Middle frontal gyrus (tissue), 1 donor: ENCODE results near the gene CCDC88C.

ENCODE experiments used
- DNase-seq: peaks from one replicate; pipeline ENCODE4 v3.0.0-alpha.2; 2015; ENCODE audit warnings: low spot score; ENCODE audit errors: extremely low spot score

CCDC88C gene

GRCh38 chr14:91397965-91398591 is 19.5 kb downstream of the CCDC88C start:
- no peak for DNase-seq

GRCh38 chr14:91396959-91397815 is 20.4 kb downstream of the CCDC88C start:
- DNase-seq, result no peak

- DNase-seq, result no peak
Measured at GRCh38 chr14:91396013-91396660, 21.5 kb downstream of the CCDC88C start.

- DNase-seq, result no peak
Measured at GRCh38 chr14:91395466-91395865, 22.2 kb downstream of the CCDC88C start.

GRCh38 chr14:91394105-91395081 is 23.2 kb downstream of the CCDC88C start:
- no peak for DNase-seq

GRCh38 chr14:91392623-91393303 is 24.9 kb downstream of the CCDC88C start:
- DNase-seq, result no peak

- DNase-seq, result no peak
Measured at GRCh38 chr14:91390165-91390778, 27.3 kb downstream of the CCDC88C start.

- DNase-seq, result no peak
Measured at GRCh38 chr14:91389150-91389549, 28.5 kb downstream of the CCDC88C start.

GRCh38 chr14:91388551-91388975 is 29.1 kb downstream of the CCDC88C start:
- DNase-seq, result no peak

- DNase-seq, result no peak
Measured at GRCh38 chr14:91387951-91388381, 29.7 kb downstream of the CCDC88C start.

- no peak for DNase-seq
Measured at GRCh38 chr14:91387169-91387835, 30.3 kb downstream of the CCDC88C start.

- no peak for DNase-seq
Measured at GRCh38 chr14:91385697-91386096, 31.9 kb downstream of the CCDC88C start.

GRCh38 chr14:91385224-91385623 is 32.4 kb downstream of the CCDC88C start:
- no peak for DNase-seq

- no peak for DNase-seq
Measured at GRCh38 chr14:91383439-91383838, 34.2 kb downstream of the CCDC88C start.

- DNase-seq, result no peak
Measured at GRCh38 chr14:91381801-91382670, 35.6 kb downstream of the CCDC88C start.

GRCh38 chr14:91380610-91381371 is 36.8 kb downstream of the CCDC88C start:
- no peak for DNase-seq

GRCh38 chr14:91380123-91380522 is 37.5 kb downstream of the CCDC88C start:
- DNase-seq, result no peak

GRCh38 chr14:91379579-91379932 is 38.1 kb downstream of the CCDC88C start:
- no peak for DNase-seq
